ENCODE measurements around the gene UBXN10.

The UBXN10 gene

GRCh38 chr1:20198918-20199317 is 13.0 kb downstream of the UBXN10 start:
- no peak for DNase-seq (ENCODE audit: low read depth)
- no peak for TF ChIP-seq CTCF (IDR thresholded peaks at IDR 0.05; ENCODE audit: control insufficient read depth, insufficient read depth, low read depth, low read length, missing control alignments)
- no peak overlapping the region for H3K4me3 ChIP-seq (ENCODE audit: control insufficient read depth, low read depth, low read length)

- no peak overlapping the region for H3K4me3 ChIP-seq (ENCODE audit: control insufficient read depth, low read depth, low read length)
- TF ChIP-seq CTCF (IDR thresholded peaks at IDR 0.05; ENCODE audit: control insufficient read depth, insufficient read depth, low read depth, low read length, missing control alignments), result no peak
- DNase-seq (ENCODE audit: low read depth), result no peak
These were observed 13.5 kb downstream of the UBXN10 start for GRCh38 chr1:20199403-20199802.

- no peak overlapping the region for H3K4me3 ChIP-seq (ENCODE audit: control insufficient read depth, low read depth, low read length)
- no peak for TF ChIP-seq CTCF (IDR thresholded peaks at IDR 0.05; ENCODE audit: control insufficient read depth, insufficient read depth, low read depth, low read length, missing control alignments)
- DNase-seq (ENCODE audit: low read depth), result no peak
These were observed 13.9 kb downstream of the UBXN10 start for GRCh38 chr1:20199840-20200239.

GRCh38 chr1:20200966-20201365 is 15.1 kb downstream of the UBXN10 start:
- no peak for TF ChIP-seq CTCF (IDR thresholded peaks at IDR 0.05; ENCODE audit: control insufficient read depth, insufficient read depth, low read depth, low read length, missing control alignments)
- DNase-seq (ENCODE audit: low read depth), result no peak
- no peak overlapping the region for H3K4me3 ChIP-seq (ENCODE audit: control insufficient read depth, low read depth, low read length)

- TF ChIP-seq CTCF (IDR thresholded peaks at IDR 0.05; ENCODE audit: control insufficient read depth, insufficient read depth, low read depth, low read length, missing control alignments), result no peak
- H3K4me3 ChIP-seq (ENCODE audit: control insufficient read depth, low read depth, low read length), result no peak overlapping the region
- no peak for DNase-seq (ENCODE audit: low read depth)
These were observed 16.3 kb downstream of the UBXN10 start for GRCh38 chr1:20202166-20202565.

- H3K4me3 ChIP-seq (ENCODE audit: control insufficient read depth, low read depth, low read length), result no peak overlapping the region
- no peak for TF ChIP-seq CTCF (IDR thresholded peaks at IDR 0.05; ENCODE audit: control insufficient read depth, insufficient read depth, low read depth, low read length, missing control alignments)
- DNase-seq (ENCODE audit: low read depth), result no peak
These were observed 21.6 kb downstream of the UBXN10 start for GRCh38 chr1:20207546-20207945.

GRCh38 chr1:20209471-20209870 is 23.6 kb downstream of the UBXN10 start:
- DNase-seq (ENCODE audit: low read depth), result no peak
- H3K4me3 ChIP-seq (ENCODE audit: control insufficient read depth, low read depth, low read length), result no peak overlapping the region
- TF ChIP-seq CTCF (IDR thresholded peaks at IDR 0.05; ENCODE audit: control insufficient read depth, insufficient read depth, low read depth, low read length, missing control alignments), result no peak
